ENCODE results near the gene CATSPER1. TPM values are rescaled to one million over a fixed set of nuclear protein-coding genes. Genes with fewer than 3 reads are reported as not detected.

The CATSPER1 gene
- total and polyA plus RNA-seq, 2 donors (not counting 3 experiments of a cell fraction or from before 2014, with no cell fraction given): 0.68 to 1.0 TPM

DNA sequence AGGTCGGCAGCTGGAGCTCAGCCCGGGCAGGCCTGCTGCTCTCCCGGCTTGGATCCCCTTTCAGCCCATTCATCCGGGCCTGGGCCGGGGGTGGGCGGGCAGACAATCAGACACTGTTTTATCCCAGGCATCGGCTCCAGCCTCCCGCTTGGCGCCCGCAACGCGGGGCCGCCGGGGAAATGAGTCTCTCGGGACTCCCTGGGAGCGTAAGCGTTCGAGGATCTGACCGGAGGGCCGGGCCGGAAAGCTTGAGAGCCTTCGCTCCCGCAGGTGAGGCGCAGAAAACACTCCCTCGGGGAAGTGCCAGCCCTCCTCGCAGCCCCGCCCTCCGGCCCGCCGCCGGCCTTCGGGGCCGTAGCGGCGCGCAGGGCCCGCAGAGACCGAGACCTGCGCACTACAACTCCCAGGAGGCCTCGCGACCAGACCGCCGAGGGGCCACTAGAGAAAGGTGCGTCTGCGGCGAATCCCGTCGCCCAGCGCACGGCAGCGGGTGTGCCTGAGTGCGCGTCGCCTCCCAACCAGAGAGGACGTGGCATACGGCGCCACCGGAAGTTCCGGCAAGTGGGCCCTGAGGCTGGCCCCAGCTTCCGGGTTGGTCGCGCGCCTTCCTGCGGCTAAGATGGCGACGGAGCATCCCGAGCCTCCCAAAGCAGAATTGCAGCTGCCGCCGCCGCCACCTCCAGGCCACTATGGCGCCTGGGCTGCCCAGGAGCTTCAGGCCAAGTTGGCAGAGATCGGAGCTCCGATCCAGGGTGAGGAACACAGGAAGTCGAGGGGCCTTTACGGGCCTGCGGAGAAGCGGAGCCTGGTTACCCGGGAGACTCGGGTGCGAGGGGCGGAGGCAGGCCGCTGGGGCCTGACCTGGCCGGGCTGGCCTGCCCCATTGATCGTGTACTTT is 25.7 kb upstream of the CATSPER1 start, which contains the start of gene SF3B2:
TSS of gene SF3B2 (plus strand) at position 599 of the 898 bp plus-strand sequence. CDS start at position 620, 21 bp downstream.
- Histone ChIP-seq H3K27me3 (ENCODE audit: control insufficient read depth in 2 of 2, insufficient read depth in 2 of 2, low read length in 2 of 2) (peaks cover 0 to 1% of the 10 kb centered on the region in 2 experiments), H3K4me2 (ENCODE audit: insufficient read depth, low read length) (peak within 1 kb of the TSS; percentile 89), H3K36me3 (ENCODE audit: control insufficient read depth in 2 of 2, extremely low read depth in 1 of 2, insufficient read depth in 2 of 2, low read length in 2 of 2) (peaks cover 13 to 18% of the 10 kb centered on the region in 2 experiments), H3K27ac (ENCODE audit: insufficient read depth, low read depth, low read length) (peak within 1 kb of the TSS; percentile 63), H3K4me1 (ENCODE audit: control insufficient read depth, extremely low read depth, insufficient read depth, low read length) (peaks cover 14% of the 10 kb centered on the region), H2AFZ (ENCODE audit: low read depth, low read length) (peak within 1 kb of the TSS; percentile 83), H3K9me3 (replicated peaks; ENCODE audit: control insufficient read depth, insufficient read depth, low read length) (no peaks in the 10 kb centered on the region), H3K4me3 (replicated peaks in 1 of 3; ENCODE audit: insufficient read depth in 1 of 3, low read depth in 1 of 3, low read length in 3 of 3) (peak within 1 kb of the TSS; percentile 67 to 93 (median 80)), H4K20me1 (replicated peaks; ENCODE audit: control insufficient read depth, extremely low read depth, insufficient read depth, low read length) (no peaks in the 10 kb centered on the region), H3K9ac (replicated peaks; ENCODE audit: extremely low read depth, insufficient read depth, low read length) (peak within 1 kb of the TSS; percentile 88), H3K9me1 (replicated peaks; ENCODE audit: control insufficient read depth, extremely low read depth, insufficient read depth, low read length) (no peaks in the 10 kb centered on the region), H3K79me2 (ENCODE audit: control insufficient read depth, insufficient read depth, low read length) (peaks cover 28% of the 10 kb centered on the region)
- dilution Hi-C loops (cut with MboI; ENCODE audit: extremely low pct_ligation_motif_present, low sequenced_read_pairs) (no loop called here), intact Hi-C loops (cut with micrococcal nuclease) (loop anchor here (1.0 to 5.0 kb wide), 4 partner anchors 16 to 192 kb away; partner anchors contain the start of genes BANF1, C11orf68, DRAP1 and EIF1AD)
- FAIRE-seq (peak; percentile 97), DNase-seq (ENCODE audit: low read depth, low spot score) (peak; percentile 99)
- ChIA-PET POLR2A (interaction anchor here (0.6 to 1.1 kb wide), 3 partner anchors 11 to 137 kb away, joined by 3 to 4 read pairs (median 3); partner anchors contain the start of gene BANF1), CTCF (interaction anchor here (0.8 to 4.0 kb wide), 5 partner anchors 16 to 281 kb away, joined by 3 to 16 read pairs (median 3); partner anchors contain the start of gene MUS81)
- TF ChIP-seq, protein P1, sequence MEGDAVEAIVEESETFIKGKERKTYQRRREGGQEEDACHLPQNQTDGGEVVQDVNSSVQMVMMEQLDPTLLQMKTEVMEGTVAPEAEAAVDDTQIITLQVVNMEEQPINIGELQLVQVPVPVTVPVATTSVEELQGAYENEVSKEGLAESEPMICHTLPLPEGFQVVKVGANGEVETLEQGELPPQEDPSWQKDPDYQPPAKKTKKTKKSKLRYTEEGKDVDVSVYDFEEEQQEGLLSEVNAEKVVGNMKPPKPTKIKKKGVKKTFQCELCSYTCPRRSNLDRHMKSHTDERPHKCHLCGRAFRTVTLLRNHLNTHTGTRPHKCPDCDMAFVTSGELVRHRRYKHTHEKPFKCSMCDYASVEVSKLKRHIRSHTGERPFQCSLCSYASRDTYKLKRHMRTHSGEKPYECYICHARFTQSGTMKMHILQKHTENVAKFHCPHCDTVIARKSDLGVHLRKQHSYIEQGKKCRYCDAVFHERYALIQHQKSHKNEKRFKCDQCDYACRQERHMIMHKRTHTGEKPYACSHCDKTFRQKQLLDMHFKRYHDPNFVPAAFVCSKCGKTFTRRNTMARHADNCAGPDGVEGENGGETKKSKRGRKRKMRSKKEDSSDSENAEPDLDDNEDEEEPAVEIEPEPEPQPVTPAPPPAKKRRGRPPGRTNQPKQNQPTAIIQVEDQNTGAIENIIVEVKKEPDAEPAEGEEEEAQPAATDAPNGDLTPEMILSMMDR (IDR thresholded peaks at IDR 0.05; ENCODE audit: extremely low read depth in 1 of 2, insufficient read depth in 1 of 2, low read depth in 1 of 2, low read length in 2 of 2): no peak
- no peak for TF ChIP-seq FOS (IDR thresholded peaks at IDR 0.05; ENCODE audit: borderline replicate concordance, insufficient read depth, low read length)
- TF ChIP-seq POLR2A (IDR thresholded peaks at IDR 0.05; ENCODE audit: low read depth, low read length): peak; percentile 88
- TF ChIP-seq POLR2AphosphoS5 (IDR thresholded peaks at IDR 0.05; ENCODE audit: insufficient read depth, low read depth, low read length): peak; percentile 89
- TF ChIP-seq, protein P2, sequence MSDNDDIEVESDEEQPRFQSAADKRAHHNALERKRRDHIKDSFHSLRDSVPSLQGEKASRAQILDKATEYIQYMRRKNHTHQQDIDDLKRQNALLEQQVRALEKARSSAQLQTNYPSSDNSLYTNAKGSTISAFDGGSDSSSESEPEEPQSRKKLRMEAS (IDR thresholded peaks at IDR 0.05; ENCODE audit: insufficient read depth, insufficient read length): peak; percentile 52
- TSS peak; percentile 94 for BruUV-seq (replicated peaks)

Measured in endothelial cell of umbilical vein (primary cell).